Measurements from ENCODE around the gene NKG7.

Gene NKG7

DNA sequence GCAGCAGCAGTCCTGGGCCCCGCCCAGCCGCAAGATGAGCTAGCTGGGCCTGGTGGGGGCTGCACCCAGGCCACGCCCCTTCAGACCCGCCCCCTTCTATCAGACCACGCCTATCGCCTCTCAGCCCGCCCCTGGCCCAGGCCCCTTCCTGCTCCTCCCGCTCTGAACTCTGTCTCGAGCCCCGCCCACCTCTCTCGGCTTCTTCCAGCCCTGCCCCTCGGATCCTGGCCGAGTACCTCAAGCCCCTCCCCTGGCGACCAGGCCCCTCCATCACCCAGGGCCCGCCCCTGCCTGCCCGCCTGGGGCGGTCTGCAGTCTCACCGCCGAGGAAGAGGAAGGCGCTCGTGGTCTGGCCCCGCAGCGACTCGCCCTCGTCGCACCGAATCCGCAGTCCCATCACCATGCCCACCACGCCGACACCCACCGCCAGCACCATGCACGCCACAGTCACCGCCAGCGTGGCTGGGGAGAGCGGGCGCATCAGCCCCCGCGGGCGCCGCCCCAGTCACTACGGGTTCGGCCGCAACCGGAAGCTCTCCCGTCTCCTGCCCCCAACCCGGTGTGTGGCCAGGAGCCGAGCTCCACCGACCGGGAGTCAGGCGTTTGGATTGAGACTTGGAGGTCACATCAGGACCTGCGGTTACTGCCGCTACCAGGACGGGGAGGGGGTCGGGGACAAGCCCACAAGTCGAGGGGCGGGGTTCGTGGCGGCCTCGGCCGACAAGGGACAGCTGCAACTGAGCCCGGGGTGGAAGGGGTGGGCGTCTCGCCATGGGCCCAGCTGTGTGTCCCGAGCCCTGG lies 4.7 kb downstream of the NKG7 start:
- Histone ChIP-seq H3K9me3 (ENCODE audit: control insufficient read depth, insufficient read depth, low read length) (no peaks in the 10 kb centered on the region), H3K27me3 (ENCODE audit: control insufficient read depth, insufficient read depth, low read length) (peaks cover 2% of the 10 kb centered on the region), H3K4me3 (ENCODE audit: low read depth, low read length) (peak overlapping the region; percentile 97), H3K9ac (ENCODE audit: low read depth, low read length) (peak overlapping the region; percentile 85), H3K36me3 (ENCODE audit: control insufficient read depth, insufficient read depth, low read length) (no peaks in the 10 kb centered on the region), H3K4me1 (ENCODE audit: control insufficient read depth, insufficient read depth, low read length) (peaks cover 9% of the 10 kb centered on the region)

GRCh38 chr19:51367255-51367564 lies 5.2 kb downstream of the NKG7 start:
- H3K9me3 ChIP-seq (ENCODE audit: control insufficient read depth, insufficient read depth, low read length): no peaks in the 10 kb centered on the region
- peaks cover 12% of the 10 kb centered on the region for H3K4me1 ChIP-seq (ENCODE audit: control insufficient read depth, insufficient read depth, low read length)
- H3K9ac ChIP-seq (ENCODE audit: low read depth, low read length): peak overlapping the region; percentile 73
- no peaks in the 10 kb centered on the region for H3K36me3 ChIP-seq (ENCODE audit: control insufficient read depth, insufficient read depth, low read length)
- H3K27me3 ChIP-seq (ENCODE audit: control insufficient read depth, insufficient read depth, low read length): peaks cover 2% of the 10 kb centered on the region
- peak overlapping the region; percentile 97 for H3K4me3 ChIP-seq (ENCODE audit: low read depth, low read length)

DNA sequence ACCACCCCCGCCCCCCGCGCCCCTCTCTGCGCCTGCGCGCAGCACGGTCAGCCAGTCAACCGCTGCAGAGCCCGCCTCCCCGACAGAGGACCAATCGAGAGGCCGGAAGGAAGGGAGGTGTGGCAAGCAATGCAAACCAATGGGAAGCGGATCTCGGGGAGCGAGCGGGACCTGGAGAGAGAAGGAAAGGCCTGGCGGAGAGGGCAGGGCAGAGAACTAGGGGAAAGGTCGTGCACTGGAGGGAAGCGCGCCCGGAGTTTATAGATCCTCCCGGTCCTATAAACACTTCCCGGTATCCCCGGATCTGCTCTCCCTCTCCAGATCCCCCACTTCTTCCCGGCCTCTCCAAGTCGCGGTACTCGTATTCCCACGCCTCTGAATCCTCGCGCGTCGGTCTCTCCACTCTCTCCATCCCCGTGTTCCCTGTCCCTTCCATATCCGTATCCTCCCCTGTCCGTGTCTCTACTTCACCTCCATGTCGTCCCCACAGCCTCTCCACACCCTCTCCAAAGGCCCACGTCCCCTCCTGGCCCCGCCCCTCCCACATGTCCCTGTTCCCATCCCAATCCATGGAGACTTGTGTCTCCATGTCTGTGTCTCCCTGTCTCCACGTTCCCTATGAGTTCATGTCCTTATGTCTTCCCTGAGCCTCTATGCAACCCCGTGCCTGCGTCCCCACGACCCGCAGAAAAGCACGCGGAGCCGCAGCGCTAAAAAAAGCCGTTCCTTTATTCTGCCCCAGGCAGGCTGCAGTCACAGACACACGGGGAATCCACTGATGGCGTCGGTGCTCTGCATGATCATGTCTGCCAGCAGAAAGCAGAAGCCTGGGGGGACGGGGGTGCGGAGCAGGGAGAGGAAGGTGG lies 5.8 kb downstream of the NKG7 start:
- no peaks in the 10 kb centered on the region for H3K9me3 ChIP-seq (ENCODE audit: control insufficient read depth, insufficient read depth, low read length)
- H3K4me3 ChIP-seq (ENCODE audit: low read depth, low read length): peak overlapping the region; percentile 97
- H3K9ac ChIP-seq (ENCODE audit: low read depth, low read length): peak overlapping the region; percentile 73
- no peaks in the 10 kb centered on the region for H3K27me3 ChIP-seq (ENCODE audit: control insufficient read depth, insufficient read depth, low read length)
- H3K4me1 ChIP-seq (ENCODE audit: control insufficient read depth, insufficient read depth, low read length): peaks cover 12% of the 10 kb centered on the region
- H3K36me3 ChIP-seq (ENCODE audit: control insufficient read depth, insufficient read depth, low read length): no peaks in the 10 kb centered on the region

DNA sequence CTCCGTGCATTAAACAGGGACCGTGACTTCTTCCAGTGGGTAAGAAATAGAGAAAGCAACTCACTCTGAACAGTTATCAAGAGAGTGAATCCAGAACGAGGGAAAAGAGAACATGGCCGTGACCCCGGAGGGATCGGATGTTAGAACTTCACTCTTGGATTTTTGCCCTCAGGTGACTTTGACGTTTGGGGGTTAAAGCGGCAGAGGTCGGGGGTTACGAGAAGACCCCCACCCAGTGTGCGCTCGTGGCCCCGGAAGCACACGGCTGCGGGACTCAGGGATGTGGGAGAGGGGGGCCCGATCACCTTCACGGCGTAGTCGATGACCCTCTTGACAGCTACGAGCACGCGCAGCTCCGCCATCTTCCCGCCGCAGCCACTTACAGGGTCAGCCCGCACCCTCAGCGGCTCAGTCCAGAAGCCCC lies 6.5 kb downstream of the NKG7 start, which contains the start of gene ETFB:
Gene ETFB (minus strand): TSS at position 424 of the 424 bp plus-strand sequence. CDS start 62 bp downstream, at position 362.
- H3K27me3 ChIP-seq (ENCODE audit: control insufficient read depth, insufficient read depth, low read length): no peaks in the 10 kb centered on the region

GRCh38 chr19:51365211-51365964 lies 7.1 kb downstream of the NKG7 start:
- Histone ChIP-seq H3K4me3 (ENCODE audit: low read depth, low read length) (peak overlapping the region; percentile 64), H3K27me3 (ENCODE audit: control insufficient read depth, insufficient read depth, low read length) (no peaks in the 10 kb centered on the region), H3K9me3 (ENCODE audit: control insufficient read depth, insufficient read depth, low read length) (no peaks in the 10 kb centered on the region), H3K36me3 (ENCODE audit: control insufficient read depth, insufficient read depth, low read length) (no peaks in the 10 kb centered on the region), H3K4me1 (ENCODE audit: control insufficient read depth, insufficient read depth, low read length) (peaks cover 12% of the 10 kb centered on the region), H3K9ac (ENCODE audit: low read depth, low read length) (peak overlapping the region; percentile 79)

More for the DNA sequence above, 6.5 kb downstream of the NKG7 start, which contains the start of gene ETFB:
- H3K9me3 ChIP-seq (ENCODE audit: control insufficient read depth, insufficient read depth, low read length): no peaks in the 10 kb centered on the region
- H3K36me3 ChIP-seq (ENCODE audit: control insufficient read depth, insufficient read depth, low read length): no peaks in the 10 kb centered on the region
- H3K9ac ChIP-seq (ENCODE audit: low read depth, low read length): peak within 1 kb of the TSS; percentile 79
- H3K4me3 ChIP-seq (ENCODE audit: low read depth, low read length): peak within 1 kb of the TSS; percentile 97
- H3K4me1 ChIP-seq (ENCODE audit: control insufficient read depth, insufficient read depth, low read length): peaks cover 12% of the 10 kb centered on the region

GRCh38 chr19:51364200-51365106 lies 8.0 kb downstream of the NKG7 start:
- H3K36me3 ChIP-seq (ENCODE audit: control insufficient read depth, insufficient read depth, low read length): no peaks in the 10 kb centered on the region
- no peaks in the 10 kb centered on the region for H3K27me3 ChIP-seq (ENCODE audit: control insufficient read depth, insufficient read depth, low read length)
- H3K9me3 ChIP-seq (ENCODE audit: control insufficient read depth, insufficient read depth, low read length): no peaks in the 10 kb centered on the region
- no peak overlapping the region for H3K9ac ChIP-seq (ENCODE audit: low read depth, low read length)
- H3K4me3 ChIP-seq (ENCODE audit: low read depth, low read length): no peak overlapping the region
- H3K4me1 ChIP-seq (ENCODE audit: control insufficient read depth, insufficient read depth, low read length): peaks cover 12% of the 10 kb centered on the region

DNA sequence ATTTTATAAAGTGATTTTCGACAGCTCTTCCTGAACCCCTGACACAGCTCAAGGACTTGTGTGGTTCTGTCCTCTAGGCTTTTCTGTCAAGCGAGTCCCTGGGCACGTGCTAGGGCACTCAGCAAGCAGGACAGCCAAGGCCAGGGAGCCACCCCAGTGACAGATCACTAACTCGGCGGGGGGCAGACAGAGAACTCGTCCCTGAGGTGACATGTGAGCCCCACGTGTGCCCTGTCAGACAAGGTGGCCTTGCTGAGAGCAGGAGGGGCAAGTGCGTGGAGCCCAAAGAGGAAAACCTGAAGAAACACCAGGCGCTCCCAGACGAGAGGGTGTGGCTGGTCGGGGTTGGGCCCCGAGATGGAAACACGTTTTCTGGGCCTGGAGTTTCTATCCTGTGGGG lies 11.2 kb downstream of the NKG7 start:
- Histone ChIP-seq H3K27me3 (ENCODE audit: control insufficient read depth, insufficient read depth, low read length) (no peaks in the 10 kb centered on the region), H3K4me3 (ENCODE audit: low read depth, low read length) (no peak overlapping the region), H3K9me3 (ENCODE audit: control insufficient read depth, insufficient read depth, low read length) (no peaks in the 10 kb centered on the region), H3K9ac (ENCODE audit: low read depth, low read length) (no peak overlapping the region), H3K36me3 (ENCODE audit: control insufficient read depth, insufficient read depth, low read length) (no peaks in the 10 kb centered on the region), H3K4me1 (ENCODE audit: control insufficient read depth, insufficient read depth, low read length) (peaks cover 12% of the 10 kb centered on the region)

- Histone ChIP-seq H3K36me3 (ENCODE audit: control insufficient read depth, insufficient read depth, low read length) (no peaks in the 10 kb centered on the region), H3K9ac (ENCODE audit: low read depth, low read length) (no peak overlapping the region), H3K4me1 (ENCODE audit: control insufficient read depth, insufficient read depth, low read length) (peaks cover 10% of the 10 kb centered on the region), H3K4me3 (ENCODE audit: low read depth, low read length) (no peak overlapping the region), H3K27me3 (ENCODE audit: control insufficient read depth, insufficient read depth, low read length) (no peaks in the 10 kb centered on the region), H3K9me3 (ENCODE audit: control insufficient read depth, insufficient read depth, low read length) (no peaks in the 10 kb centered on the region)
Observed at GRCh38 chr19:51359294-51359693, 13.2 kb downstream of the NKG7 start.

- no peaks in the 10 kb centered on the region for H3K36me3 ChIP-seq (ENCODE audit: control insufficient read depth, insufficient read depth, low read length)
- peaks cover 13% of the 10 kb centered on the region for H3K4me1 ChIP-seq (ENCODE audit: control insufficient read depth, insufficient read depth, low read length)
- no peaks in the 10 kb centered on the region for H3K27me3 ChIP-seq (ENCODE audit: control insufficient read depth, insufficient read depth, low read length)
- H3K9ac ChIP-seq (ENCODE audit: low read depth, low read length): no peak overlapping the region
- no peaks in the 10 kb centered on the region for H3K9me3 ChIP-seq (ENCODE audit: control insufficient read depth, insufficient read depth, low read length)
- H3K4me3 ChIP-seq (ENCODE audit: low read depth, low read length): no peak overlapping the region
Observed at GRCh38 chr19:51357952-51358351, 14.5 kb downstream of the NKG7 start.

GRCh38 chr19:51356159-51356801 lies 16.2 kb downstream of the NKG7 start:
- Histone ChIP-seq H3K36me3 (ENCODE audit: control insufficient read depth, insufficient read depth, low read length) (peaks cover 2% of the 10 kb centered on the region), H3K9me3 (ENCODE audit: control insufficient read depth, insufficient read depth, low read length) (no peaks in the 10 kb centered on the region), H3K4me3 (ENCODE audit: low read depth, low read length) (no peak overlapping the region), H3K27me3 (ENCODE audit: control insufficient read depth, insufficient read depth, low read length) (no peaks in the 10 kb centered on the region), H3K4me1 (ENCODE audit: control insufficient read depth, insufficient read depth, low read length) (peaks cover 9% of the 10 kb centered on the region), H3K9ac (ENCODE audit: low read depth, low read length) (no peak overlapping the region)
